ENCODE results near the gene SLC12A7. TPM values are rescaled to one million over a fixed set of nuclear protein-coding genes. Genes with fewer than 3 reads are reported as not detected.

SLC12A7 gene
- total RNA-seq, 2 experiments from 2014 or later = 0.06 TPM; not detected in 1

DNA sequence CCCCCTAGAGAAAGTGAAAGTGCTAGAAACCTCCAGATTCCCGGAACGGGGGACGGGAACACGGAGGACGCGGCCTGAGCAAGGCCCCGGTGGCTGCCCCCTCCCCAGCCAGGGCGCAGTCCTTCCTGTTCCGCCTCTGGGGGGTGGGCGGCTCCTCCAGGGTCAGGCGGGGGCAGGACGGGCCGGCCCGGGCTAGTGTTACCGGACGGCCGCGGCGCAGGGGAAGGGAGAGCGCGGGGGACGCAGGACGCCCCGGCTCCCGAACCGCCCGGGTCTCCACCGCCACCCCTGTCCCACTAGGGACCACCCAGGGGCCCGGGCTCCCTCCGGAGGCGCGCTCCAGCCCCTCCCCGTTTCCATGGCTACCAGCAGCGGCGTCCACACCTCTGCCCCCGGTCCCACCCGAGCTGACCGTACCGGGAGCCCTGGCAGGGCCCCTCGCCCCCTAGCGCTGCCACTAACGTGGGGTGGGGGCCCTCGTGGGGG lies 579 bp downstream of the SLC12A7 start:
- no TSS peak for BruUV-seq (replicated peaks)
- intact Hi-C loops (cut with micrococcal nuclease; ENCODE audit: unreplicated experiment) = no loop called here
- H3K9me2 ChIP-seq (ENCODE audit: insufficient read depth, low read length) = no peaks in the 10 kb centered on the region
- no peak overlapping the region for H3K27ac ChIP-seq (ENCODE audit: low read depth, low read length, poor library complexity, severe bottlenecking)
- POLR2A ChIA-PET = no interaction called here
- H3K4me2 ChIP-seq (ENCODE audit: low read length) = no peak overlapping the region
- no peaks in the 10 kb centered on the region for H4K20me1 ChIP-seq (ENCODE audit: insufficient read depth, low read length)
- H3K79me2 ChIP-seq (ENCODE audit: insufficient read depth, low read depth, low read length) = no peaks in the 10 kb centered on the region
- H3K4me1 ChIP-seq (ENCODE audit: insufficient read depth, low read length, poor library complexity, severe bottlenecking) = no peaks in the 10 kb centered on the region
- no peaks in the 10 kb centered on the region for H3K36me3 ChIP-seq (ENCODE audit: insufficient read depth, low read length)
- no peak for DNase-seq (ENCODE audit: low spot score)
- CTCF ChIA-PET (ENCODE audit: unreplicated experiment) = no interaction called here
- H3K9me3 ChIP-seq (ENCODE audit: low read length) = no peaks in the 10 kb centered on the region
- no peak overlapping the region for H3K4me3 ChIP-seq (ENCODE audit: low read depth, low read length, poor library complexity, severe bottlenecking)
- H2AFZ ChIP-seq (ENCODE audit: low read length) = no peak overlapping the region
- no peak for TF ChIP-seq EZH2phosphoT487 (IDR thresholded peaks at IDR 0.05; ENCODE audit: borderline replicate concordance, low read depth, low read length)
- TF ChIP-seq, protein P1, sequence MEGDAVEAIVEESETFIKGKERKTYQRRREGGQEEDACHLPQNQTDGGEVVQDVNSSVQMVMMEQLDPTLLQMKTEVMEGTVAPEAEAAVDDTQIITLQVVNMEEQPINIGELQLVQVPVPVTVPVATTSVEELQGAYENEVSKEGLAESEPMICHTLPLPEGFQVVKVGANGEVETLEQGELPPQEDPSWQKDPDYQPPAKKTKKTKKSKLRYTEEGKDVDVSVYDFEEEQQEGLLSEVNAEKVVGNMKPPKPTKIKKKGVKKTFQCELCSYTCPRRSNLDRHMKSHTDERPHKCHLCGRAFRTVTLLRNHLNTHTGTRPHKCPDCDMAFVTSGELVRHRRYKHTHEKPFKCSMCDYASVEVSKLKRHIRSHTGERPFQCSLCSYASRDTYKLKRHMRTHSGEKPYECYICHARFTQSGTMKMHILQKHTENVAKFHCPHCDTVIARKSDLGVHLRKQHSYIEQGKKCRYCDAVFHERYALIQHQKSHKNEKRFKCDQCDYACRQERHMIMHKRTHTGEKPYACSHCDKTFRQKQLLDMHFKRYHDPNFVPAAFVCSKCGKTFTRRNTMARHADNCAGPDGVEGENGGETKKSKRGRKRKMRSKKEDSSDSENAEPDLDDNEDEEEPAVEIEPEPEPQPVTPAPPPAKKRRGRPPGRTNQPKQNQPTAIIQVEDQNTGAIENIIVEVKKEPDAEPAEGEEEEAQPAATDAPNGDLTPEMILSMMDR (conservative IDR thresholded peaks at IDR 0.05; ENCODE audit: low read length) = no peak

DNA sequence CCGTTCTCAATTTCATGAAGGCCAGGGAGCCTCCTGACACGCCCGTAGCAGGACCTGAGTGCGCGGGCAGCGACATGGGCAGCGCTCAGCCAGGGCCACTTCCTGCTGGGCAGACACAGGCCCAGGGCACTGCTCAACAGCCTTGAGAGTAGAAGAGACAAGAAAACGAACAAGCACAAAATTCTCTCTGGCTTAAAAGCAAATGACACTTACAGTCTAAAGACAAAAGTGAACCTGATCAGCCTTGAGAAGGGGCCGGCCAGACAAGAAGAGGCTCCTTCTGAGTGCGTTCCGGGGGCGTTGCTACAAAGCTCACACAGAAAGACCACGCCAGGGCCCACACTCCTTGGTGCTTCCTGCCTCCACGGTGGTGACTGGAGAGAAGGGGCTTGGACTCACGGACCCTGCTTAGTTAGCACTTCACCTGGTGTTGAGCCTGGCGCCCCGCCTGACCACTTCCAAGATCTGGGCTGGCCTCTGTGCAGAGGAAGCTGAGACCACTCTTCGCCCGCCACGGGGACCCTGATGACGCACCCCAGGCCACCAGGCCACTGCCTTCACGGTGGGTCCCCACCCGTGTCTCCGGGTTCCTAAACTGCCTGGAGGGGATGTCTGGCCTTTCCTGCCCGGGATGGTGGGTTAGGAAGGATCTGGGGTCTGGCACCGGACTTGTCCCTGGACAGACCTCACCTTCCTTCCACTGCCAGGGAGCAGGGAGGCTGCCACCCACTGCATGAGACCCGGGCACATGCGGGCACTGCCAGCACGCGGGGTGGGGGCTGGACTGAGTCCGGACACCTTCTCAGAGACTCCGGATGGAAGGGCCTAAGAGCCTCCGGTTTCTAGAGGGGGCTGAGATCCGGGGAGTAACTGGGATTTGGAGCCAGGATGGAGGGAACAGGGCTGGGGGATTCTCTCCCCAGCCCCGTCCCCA lies 1.3 kb downstream of the SLC12A7 start:
- ChIA-PET POLR2A (no interaction called here), CTCF (ENCODE audit: unreplicated experiment) (no interaction called here)
- no peak for DNase-seq (ENCODE audit: low spot score)
- Histone ChIP-seq H3K4me1 (ENCODE audit: insufficient read depth, low read length, poor library complexity, severe bottlenecking) (no peaks in the 10 kb centered on the region), H3K4me2 (ENCODE audit: low read length) (no peak overlapping the region), H3K4me3 (ENCODE audit: low read depth, low read length, poor library complexity, severe bottlenecking) (no peak overlapping the region), H2AFZ (ENCODE audit: low read length) (no peak overlapping the region), H3K9me3 (ENCODE audit: low read length) (no peaks in the 10 kb centered on the region), H3K9me2 (ENCODE audit: insufficient read depth, low read length) (no peaks in the 10 kb centered on the region), H3K79me2 (ENCODE audit: insufficient read depth, low read depth, low read length) (no peaks in the 10 kb centered on the region), H3K36me3 (ENCODE audit: insufficient read depth, low read length) (no peaks in the 10 kb centered on the region), H3K27ac (ENCODE audit: low read depth, low read length, poor library complexity, severe bottlenecking) (no peak overlapping the region), H4K20me1 (ENCODE audit: insufficient read depth, low read length) (no peaks in the 10 kb centered on the region)
- intact Hi-C loops (cut with micrococcal nuclease; ENCODE audit: unreplicated experiment) = no loop called here
- TF ChIP-seq, protein P1 (conservative IDR thresholded peaks at IDR 0.05; ENCODE audit: low read length) = no peak
- TF ChIP-seq EZH2phosphoT487 (IDR thresholded peaks at IDR 0.05; ENCODE audit: borderline replicate concordance, low read depth, low read length) = no peak
- no TSS peak for BruUV-seq (replicated peaks)
